NCI-H2196 treated with DMSO at 0.1 percent for 48 hours (cell line): Measurements from ENCODE around the gene TNPO1.
A peak's percentile ranks its signal among the peaks of the same experiment; 100 is the strongest.
"Not testable (repeated sequence)": the region's sequence is repeated elsewhere in the genome, so short reads cannot be mapped to it uniquely, and the experiment has no call there.

ENCODE experiments used
- DNase-seq: peaks from one replicate; lab custom pipeline; 2025; ENCODE audit not compliant: unreplicated experiment; lab: John Stamatoyannopoulos, UW

The TNPO1 gene

DNA sequence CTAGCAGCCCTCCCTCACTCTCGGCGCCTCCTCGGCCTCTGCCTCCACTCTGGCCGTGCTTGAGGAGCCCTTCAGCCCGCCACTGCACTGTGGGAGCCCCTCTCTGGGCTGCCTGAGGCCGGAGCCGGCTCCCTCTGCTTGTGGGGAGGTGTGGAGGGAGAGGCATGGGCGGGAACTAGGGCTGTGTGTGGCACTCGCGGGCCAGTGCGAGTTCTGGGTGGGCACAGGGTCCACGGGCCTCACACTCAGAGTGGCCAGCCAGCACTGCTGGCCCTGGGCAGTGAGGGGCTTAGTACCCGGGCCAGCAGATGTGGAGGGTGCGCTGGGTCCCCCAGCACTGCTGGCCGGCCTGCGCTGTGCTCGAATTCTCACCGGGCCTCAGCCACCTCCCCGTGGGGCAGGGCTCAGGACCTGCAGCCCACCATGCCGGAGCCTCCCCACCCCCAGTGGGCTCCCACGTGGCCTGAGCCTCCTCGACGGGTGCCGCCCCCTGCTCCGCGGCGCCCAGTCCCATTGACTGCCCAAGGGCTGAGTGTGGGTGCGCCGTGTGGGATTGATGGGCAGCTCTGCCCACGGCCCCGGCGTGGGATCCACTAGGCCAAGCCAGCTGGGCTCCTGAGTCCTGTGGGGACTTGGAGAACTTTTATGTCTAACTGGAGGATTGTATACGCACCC, 109.0 kb downstream of the TNPO1 start:
- no peak for DNase-seq

DNA sequence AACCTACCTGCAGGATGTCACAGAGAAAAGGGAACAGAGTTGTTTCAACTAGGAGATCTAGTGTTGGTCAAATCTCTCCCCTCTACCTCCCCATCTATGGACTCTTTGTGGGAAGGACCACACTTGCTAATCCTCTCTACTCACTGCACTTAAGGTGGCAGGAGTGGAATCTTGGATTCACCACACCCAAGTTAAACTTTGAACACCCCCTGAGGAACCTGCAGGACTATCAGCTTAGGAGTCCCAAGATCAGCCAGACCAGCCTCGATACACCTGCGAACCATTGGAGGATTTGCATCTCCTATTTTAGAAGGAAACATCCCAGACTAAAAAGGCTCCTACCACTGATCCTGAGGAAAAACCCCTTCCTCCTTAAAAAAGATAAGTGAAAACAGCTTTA, 116.2 kb downstream of the TNPO1 start:
- not testable (repeated sequence) for DNase-seq

DNA sequence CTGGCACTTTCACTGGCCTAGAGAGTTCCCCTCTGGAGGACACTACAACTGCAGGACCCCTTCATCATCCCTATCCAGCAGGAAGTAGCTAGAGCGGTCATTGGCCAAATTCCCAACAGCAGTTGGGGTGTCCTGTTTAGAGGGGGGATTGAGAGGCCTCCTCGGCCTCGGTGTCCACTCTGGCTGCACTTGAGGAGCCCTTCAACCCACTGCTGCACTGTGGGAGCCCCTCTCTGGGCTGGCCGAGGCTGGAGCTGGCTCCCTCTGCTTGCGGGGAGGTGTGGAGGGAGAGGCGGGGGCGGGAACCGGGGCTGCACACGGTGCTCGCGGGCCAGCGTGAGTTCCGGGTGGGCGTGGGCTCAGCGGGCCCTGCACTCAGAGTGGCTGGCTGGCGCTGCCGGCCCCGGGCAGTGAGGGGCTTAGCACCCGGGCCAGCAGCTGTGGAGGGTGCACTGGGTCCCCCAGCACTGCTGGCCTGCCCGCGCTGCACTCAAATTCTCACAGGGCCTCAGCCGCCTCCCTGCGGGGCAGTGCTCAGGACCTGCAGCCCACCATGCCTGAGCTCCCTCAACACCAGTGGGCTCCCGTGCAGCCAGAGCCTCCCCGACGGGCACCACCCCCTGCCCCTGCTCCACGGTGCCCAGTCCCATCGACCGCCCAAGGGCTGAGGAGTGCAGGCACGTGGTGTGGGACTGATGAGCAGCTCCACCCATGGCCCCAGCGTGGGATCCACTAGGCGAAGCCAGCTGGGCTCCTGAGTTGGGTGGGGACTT, 118.7 kb downstream of the TNPO1 start:
- DNase-seq, result not testable (repeated sequence)

DNA sequence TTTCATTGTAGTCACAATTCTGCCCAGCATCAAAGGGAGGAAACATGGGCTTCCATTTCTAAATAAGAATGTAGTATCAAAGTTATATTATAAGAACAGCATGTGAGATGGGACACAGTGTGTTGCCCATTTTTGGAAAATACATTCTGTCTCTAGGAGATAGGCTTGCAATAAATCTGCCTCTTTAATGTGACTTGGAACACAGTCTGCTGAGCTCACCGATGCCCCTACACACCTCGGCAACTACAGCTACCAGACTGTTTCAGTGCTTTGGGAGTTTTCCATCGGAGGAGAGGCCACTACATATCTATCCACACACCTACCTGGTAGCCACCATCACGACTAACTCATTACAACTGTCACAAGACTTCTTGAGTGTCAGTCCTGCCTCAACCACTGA, 120.4 kb downstream of the TNPO1 start:
- DNase-seq, result no peak

DNA sequence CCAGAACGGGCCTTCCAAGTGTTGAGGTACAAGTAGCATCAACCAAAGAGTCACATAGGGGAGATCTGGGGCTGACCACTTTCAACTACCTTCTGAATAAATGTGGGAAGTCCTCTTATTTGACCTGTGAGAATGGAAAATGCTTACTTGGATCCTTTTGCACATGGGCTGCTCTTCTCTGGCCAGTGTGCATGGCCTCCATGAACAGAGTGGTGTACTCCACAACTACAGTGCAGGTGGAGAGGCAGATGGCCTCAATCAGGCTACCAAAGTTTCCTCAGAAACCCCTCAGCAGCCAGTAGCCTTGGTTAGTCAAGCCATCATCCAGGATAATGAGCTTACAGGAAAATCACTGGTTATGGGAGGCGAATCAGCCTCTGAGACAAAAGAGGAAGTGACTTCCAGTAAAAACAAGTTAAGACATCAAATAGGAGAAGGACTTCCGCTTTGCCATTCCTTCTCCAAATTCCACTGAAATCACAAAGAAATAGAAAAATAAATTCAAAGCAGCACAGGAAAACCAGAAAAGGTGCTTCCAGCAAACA, 121.1 kb downstream of the TNPO1 start:
- DNase-seq, result no peak

DNA sequence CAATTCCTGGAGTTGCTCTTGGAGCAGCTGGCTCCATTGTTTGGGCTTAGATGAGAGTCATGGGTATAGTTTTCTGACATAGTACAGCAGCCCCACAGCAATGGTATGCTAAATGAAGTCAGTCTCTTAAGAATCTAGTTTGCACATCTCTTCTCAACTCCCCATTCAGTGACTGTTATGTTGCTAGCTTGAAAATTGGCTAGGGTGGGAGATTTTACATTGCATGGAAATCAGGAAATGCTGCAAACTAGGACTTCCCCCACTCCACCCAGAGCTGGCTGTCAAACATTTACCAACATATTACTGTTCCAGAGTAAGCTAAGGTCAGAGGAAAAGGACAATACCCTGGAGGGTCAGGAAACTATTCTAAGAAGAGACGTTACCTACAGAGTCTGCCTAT, 121.7 kb downstream of the TNPO1 start:
- DNase-seq, result no peak

DNA sequence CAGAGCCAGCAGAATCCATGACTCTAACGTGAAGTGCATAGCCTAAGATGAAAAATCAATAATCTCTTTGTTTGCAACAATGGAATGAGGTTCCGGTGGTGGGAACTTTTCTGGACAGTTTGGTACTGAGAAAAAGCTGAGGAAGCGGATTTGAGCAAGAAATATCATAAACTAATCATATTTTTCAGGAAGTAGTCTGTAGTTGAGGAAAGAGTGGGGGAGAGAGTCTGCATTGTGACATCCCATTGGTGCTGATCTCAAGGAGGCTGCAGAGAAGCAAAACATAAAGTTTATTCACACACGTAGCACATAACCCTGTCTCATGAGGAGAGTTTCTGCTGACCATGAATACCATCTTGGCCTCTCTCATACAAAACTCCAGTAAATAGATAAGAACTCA, 123.6 kb downstream of the TNPO1 start:
- no peak for DNase-seq

DNA sequence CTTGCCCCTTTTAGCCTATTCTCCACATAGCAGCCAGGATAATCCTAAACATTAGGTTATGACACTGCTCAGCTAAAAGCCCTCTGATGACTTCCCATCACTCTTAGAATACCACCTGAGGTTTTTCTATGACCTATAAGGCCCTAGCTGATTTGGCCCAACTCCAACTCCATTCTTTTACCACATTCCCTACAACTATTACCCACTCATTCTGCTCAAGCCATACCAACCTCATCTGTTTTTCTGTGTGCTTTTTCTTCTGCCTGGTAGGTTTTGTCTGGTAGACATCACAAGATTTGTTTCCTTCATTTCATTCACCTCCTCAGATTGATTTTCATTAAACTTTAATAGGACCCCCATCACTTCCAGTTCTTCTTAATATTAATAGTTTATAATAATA, 126.8 kb downstream of the TNPO1 start:
- no peak for DNase-seq

DNA sequence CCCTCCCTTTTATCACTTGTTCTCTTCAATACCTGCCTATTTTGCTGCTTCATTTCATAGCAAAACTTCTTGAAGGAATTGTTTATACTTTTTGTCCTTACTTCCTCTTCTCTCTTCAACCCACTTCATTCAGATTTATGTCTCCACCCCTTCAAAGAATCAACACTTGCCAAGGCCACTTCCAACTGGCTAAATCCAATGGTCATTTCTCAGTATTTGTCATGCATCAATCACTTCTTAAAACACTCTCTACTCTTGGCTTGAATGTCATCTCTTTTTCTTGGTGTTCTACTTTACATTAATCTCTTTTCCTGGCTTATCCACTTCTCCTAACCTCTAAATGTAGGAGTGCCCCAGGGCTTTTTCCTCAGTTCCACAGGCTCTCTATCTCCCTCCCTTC, 131.0 kb downstream of the TNPO1 start:
- DNase-seq, result no peak

DNA sequence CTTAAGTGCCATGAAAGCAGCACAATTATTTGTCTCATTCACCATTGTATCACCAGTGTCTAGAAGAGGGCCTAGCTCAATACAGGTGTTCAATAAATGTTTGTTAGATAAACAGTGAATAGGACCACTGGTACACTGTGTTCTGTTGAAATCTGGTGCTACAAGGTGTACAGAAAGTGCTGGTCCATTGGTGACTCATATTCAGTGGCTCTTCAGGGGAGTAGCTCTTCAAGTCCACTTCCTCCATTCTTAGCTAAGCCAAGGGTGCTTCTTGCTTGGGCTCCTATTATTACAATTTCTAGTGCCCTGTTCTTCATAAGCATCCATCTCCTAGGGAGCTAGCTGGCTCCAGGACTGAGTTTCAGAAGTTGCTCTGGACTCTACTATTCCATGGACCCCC, 133.0 kb downstream of the TNPO1 start:
- DNase-seq, result no peak

DNA sequence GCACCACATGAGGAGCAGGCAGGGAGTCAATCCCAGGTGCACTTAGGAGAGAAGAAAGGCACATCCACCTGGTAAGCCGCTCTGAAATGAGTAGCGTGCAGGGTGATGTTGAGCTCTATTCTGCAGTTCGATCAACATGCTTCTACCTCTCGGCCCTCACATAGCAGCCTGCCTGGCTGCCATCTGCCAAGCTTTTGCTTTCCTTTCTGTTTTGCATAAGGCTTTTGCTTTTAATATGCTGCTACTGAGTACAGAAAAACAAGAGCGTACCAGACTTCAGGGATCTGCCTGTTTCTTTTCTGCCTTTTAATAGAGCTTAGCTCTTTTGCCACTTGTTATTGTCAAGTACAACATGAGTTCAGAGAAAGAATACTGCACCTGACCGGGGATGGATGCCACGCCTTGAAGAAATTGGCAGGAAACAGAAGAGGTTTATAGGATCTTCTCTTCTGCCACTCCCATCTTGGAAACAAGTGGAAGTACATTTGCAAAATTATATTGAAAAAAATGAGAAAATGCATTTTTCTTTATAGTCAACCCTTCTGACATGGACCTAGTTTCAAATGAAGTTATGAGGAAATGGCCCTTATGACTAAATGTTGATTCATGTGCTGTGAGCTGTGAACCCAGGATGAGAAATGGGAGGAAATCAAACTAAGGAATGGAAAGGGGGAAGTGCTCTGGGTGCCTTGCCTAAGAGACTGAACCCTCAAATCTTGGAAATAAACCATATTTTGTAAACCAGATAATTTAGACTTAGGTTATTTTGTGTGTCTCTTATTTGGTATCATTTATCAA, 135.4 kb downstream of the TNPO1 start:
- no peak for DNase-seq

DNA sequence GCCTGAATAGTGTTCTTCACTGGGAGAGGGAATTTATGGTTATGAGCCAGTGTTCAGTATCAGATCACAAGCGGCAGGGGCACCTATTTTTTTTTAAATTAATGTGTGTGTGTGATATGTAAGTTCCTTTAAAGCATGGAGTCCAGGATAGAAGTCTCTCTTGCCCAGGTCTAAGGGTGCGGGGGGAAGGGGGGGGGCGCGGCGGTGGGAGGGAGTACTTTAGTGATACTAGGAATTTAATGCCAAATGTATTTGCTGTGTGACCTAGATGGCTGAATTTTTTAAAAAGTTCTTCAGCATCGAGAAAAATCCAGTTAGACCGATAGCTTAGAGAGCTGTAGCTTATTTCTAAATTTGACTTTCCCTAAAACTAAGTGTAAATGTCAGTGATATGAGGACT, 137.9 kb downstream of the TNPO1 start:
- DNase-seq, result no peak

DNA sequence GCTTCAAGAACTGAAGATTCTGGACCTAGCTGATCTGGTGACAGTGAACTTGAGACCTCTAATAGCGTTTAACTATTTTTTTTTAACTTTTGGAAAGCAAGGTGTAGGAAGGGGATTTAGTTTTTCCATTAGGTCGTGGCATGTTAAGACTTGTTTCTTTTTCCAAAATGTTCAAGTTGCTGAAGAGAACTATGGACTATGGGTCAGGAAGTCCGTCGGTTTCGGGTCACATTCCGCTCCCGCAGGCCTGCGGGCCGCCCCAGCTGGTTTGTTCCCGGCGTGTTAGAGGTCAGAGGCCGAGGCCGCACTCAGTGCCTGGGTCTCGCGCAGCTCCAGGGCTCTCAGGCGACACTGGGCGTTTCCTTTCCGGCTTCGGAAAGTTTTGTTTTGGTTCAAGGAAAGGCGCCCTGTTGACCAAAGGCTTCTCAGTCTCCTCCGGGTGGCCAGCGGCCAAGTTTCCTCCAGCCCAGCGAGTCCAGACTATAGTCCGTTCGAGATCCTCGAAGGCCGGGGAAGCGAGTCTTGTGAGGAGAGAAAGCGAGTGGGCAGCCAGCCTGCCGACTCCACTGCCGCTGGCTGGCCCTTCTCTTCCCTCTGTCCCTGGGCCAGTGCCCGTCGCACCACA, 138.8 kb downstream of the TNPO1 start:
- DNase-seq, result no peak

DNA sequence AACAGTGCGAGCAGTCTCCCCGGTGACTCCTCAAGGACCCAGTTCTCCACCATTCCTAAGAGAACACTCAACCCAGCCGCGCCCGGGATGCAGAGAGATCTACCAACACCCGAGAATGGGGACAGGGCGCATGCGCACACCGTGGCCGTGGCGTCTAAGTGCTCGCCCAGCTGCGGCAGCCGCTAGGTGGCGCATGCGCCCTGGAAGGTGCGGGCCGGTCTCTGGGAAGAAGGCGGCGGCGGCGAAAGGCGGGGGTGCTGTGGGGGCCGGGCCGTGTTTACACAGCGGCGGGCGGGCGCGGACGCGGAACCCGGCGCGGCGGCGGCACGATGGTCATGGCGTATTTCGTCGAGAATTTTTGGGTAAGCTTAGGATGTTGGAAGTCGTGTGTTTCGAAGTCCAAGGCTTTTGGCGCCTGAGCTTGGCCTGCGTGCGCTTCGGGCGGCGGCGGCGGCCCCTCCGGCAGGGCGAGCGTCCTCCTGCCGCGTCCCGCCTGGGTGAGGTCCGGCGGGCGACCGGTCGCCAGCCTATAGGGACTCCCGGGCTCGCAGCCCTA, 139.4 kb downstream of the TNPO1 start, which contains the start of gene FCHO2:
FCHO2 (plus strand) TSS at position 274 of the 556 bp plus-strand sequence; CDS start at position 330, 56 bp downstream.
- peak; percentile 67 for DNase-seq

DNA sequence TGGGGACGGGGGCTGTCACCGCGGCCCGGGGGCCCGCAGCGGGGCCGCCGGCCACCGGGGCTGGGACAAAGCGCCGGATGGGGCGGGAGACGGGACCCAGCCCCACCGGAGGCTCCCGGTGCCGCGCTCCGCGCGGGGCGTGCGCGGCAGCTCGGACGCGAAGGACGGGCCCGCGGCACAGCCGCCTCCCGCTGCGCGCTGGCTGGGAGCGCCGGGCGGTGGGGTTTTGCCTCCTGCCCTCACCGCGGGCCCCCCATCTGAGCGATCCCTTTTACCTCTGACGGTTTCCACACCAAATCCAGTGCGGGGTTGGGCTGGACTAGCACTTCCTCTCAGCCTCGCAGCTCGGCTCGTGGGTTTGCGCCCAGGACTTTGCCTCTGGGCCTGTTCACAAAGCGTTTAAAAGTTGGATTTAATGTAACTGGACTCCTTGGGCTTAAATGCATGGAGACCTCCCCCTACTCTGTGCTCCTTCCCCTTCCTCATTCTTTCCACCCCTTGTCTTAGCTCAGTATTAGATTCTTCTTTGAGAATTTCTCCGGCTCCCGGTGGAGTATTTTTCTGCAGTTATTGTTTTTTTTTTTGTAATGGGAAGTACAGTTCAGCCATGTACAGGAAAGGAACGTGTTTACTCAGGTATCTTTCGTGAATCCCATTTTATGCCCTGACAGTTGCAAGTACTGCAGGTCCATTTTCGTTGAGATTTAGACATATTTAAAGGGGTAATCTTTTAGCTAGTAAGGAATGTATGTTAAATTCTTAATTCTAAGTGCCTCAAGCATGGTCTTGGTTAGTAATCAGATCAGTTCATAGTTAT, 140.1 kb downstream of the TNPO1 start:
- DNase-seq, result no peak

DNA sequence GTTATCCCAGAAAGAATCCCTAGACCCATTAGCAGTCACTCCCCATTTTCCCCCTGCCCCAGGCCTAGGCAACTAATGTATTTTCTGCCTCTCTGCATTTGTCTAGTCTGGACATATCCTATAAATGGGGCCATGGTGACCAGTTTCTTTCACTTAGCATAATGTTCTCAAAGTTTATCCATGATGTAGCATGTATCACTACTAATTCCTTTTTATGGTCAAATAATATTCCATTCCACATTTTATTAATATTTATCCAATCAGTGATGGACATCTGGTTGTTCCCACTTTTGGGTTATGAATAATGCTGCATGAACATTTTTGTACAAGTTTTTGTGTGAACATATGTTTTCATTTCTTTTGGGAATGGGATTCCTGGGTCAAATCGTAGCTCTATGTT, 140.9 kb downstream of the TNPO1 start:
- DNase-seq, result no peak

DNA sequence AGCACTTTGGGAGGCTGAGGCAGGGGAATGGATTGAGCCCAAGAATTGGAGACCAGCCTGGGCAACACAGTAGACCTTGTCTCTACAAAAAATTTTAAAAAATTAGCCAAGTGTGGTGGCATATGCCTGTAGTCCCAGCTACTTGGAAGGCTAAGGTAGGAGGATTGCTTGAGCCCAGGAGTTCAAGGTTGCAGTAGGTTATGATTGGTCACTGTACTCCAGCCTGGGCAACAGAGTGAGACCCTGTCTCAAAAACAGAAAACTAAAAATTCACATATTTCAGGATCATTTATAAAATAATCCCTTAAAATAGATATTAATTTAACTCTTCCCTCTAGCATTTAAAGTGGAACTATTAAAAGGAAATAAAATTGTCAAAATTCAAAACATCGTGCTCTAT, 142.8 kb downstream of the TNPO1 start:
- no peak for DNase-seq
